Tibial nerve (tissue), 4 donors: ENCODE data around the gene BBS7.

Experiments
- CTCF ChIP-seq, 5 experiments: fragments of 200-600 bp in 3 of 5; fragments of 450-650 bp in 2 of 5; sonication (generic) in 3 of 5; IDR thresholded peaks; one replicate each; pipeline ENCODE4 v1.5.1; 2016 to 2019; ENCODE audit warnings: antibody characterized with exemption in 5 of 5, mild to moderate bottlenecking in 3 of 5, moderate library complexity in 2 of 5
- EP300 ChIP-seq, 2 donors: sonication (generic); formaldehyde crosslinking; IDR thresholded peaks; one replicate each; pipeline ENCODE4 v1.6.1; 2017; ENCODE audit warnings: antibody characterized with exemption in 2 of 2, mild to moderate bottlenecking in 1 of 2

DNA sequence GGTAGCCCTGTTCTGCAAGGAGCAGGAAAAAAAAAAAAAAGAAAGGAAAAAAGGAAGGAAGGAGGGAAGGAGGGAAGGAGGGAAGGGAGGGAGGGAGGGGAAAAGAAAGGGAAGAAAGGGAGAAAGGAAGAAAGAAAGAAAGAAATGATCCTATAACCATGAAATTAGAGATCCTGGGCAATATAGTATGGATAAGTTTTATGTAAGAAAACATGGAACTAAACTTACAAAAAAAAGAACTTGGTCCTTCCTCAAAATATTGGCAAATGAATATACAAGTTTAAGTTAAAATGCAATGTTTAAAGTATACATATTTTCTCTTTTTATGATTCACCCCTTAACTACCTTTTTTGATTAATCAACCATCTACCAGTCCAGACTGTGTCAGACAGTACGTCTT, 18.9 kb downstream of the BBS7 start:
- TF ChIP-seq CTCF (IDR thresholded peaks at IDR 0.05) (no peak), EP300 (IDR thresholded peaks at IDR 0.05) (no peak)
